Natural killer cell (primary cell): Measurements from ENCODE around the gene POU6F2. TPM values are rescaled to one million over a fixed set of nuclear protein-coding genes. Genes with fewer than 3 reads are reported as not detected.

Experiments used
- ATAC-seq, 3 donors: fragments of 150-1000 bp in 2 of 3; fragments of 200-7000 bp in 1 of 3; cut with Tn5 transposase; 1 replicate in 1 of 3; 2 replicates in 2 of 3; pipeline ENCODE4 v1.10.0; 2021; ENCODE audit warnings: mild to moderate bottlenecking in 2 of 3, moderate library complexity in 2 of 3
- DNase-seq, 2 donors: peaks; one replicate each; pipeline versions ENCODE4 v3.0.0 to v3.0.0-alpha.2; 2013 to 2021; ENCODE audit warnings: mixed read lengths in 1 of 2
- H3K27ac ChIP-seq: one replicate; pipeline ENCODE4 v1.5.1; 2013; ENCODE audit warnings: mild to moderate bottlenecking, low read length
- H3K27me3 ChIP-seq: one replicate; pipeline ENCODE4 v1.6.1; 2013; ENCODE audit warnings: low read length; ENCODE audit not compliant: control insufficient read depth, insufficient read depth
- H3K36me3 ChIP-seq: one replicate; pipeline ENCODE4 v1.6.1; 2013; ENCODE audit warnings: low read length; ENCODE audit not compliant: control insufficient read depth, insufficient read depth
- H3K4me1 ChIP-seq: one replicate; pipeline ENCODE4 v1.6.1; 2013; ENCODE audit warnings: low read length; ENCODE audit not compliant: control insufficient read depth, insufficient read depth
- H3K4me3 ChIP-seq: one replicate; pipeline ENCODE4 v1.5.1; 2013; ENCODE audit warnings: low read length
- H3K9me3 ChIP-seq: one replicate; pipeline ENCODE4 v1.6.1; 2013; ENCODE audit warnings: low read length; ENCODE audit not compliant: control insufficient read depth, insufficient read depth
- H3K27ac Mint-ChIP-seq, 2 donors: one replicate each; pipeline ENCODE4 v1.8.0; 2022; ENCODE audit warnings: mild to moderate bottlenecking in 2 of 2, mixed read lengths in 2 of 2, moderate library complexity in 1 of 2
- H3K27me3 Mint-ChIP-seq, 2 donors: one replicate each; pipeline ENCODE4 v1.8.0; 2022; ENCODE audit warnings: low read depth in 2 of 2, mixed read lengths in 2 of 2
- H3K36me3 Mint-ChIP-seq: one replicate; pipeline ENCODE4 v1.8.0; 2022; ENCODE audit warnings: mixed read lengths
- H3K4me1 Mint-ChIP-seq, 2 donors: one replicate each; pipeline ENCODE4 v1.8.0; 2022; ENCODE audit warnings: mixed read lengths in 2 of 2
- H3K4me3 Mint-ChIP-seq: one replicate; pipeline ENCODE4 v1.8.0; 2022; ENCODE audit warnings: mild to moderate bottlenecking, moderate library complexity, mixed read lengths
- H3K9me3 Mint-ChIP-seq, 2 donors: one replicate each; pipeline ENCODE4 v1.8.0; 2022; ENCODE audit warnings: mixed read lengths in 2 of 2
- CTCF ChIP-seq: fragments of 200-600 bp; IDR thresholded peaks from one replicate; pipeline ENCODE4 v1.8.0; 2022; ENCODE audit warnings: antibody characterized with exemption
- WGBS: methylation state at CpG from one replicate; pipeline ENCODE4 v1.1.7; 2013; ENCODE audit warnings: missing lambda C conversion rate; ENCODE audit not compliant: insufficient coverage; 5-methylcytosine and 5-hydroxymethylcytosine counted together
- intact Hi-C: fragments of 100-400 bp; cut with micrococcal nuclease; formaldehyde crosslinking; loops from one replicate; pipeline ENCODE4 v1.14.2; 2022
- total RNA-seq, 4 donors: library from RNA; stranded (reverse); fragments of 120-200 nt in 1 of 4; gene quantifications; one replicate each; pipeline versions ENCODE4 v1.2.3 to v1.2.4, GENCODE V29; 2013 to 2022

Gene POU6F2
- total RNA-seq, 3 donors from 2014 or later (not counting 1 experiment from before 2014, with no cell fraction given): 0.28 to 0.29 TPM; not detected in 1

DNA sequence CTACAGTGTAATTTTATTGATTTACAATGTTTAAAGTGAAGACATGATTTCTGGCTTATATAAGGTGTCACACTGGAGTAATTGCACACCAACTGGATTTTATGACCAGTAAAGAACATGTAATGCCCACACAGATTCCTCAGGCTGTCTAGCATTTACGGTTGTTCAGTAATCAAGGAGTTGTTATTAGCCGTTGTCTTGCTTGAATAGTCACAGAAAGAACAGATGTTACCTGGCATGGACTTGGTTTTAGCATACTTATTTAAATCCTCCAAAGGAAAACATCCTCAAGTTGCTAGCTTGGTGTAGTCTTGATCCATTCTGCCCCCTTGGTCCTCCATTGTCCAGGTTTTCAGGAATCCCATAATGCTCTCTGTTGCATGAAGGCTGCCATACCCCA is 65.8 kb downstream of the POU6F2 start:
- Mint-ChIP-seq H3K4me3 (no peak overlapping the region), H3K27me3 (no peaks in the 10 kb centered on the region), H3K27ac (no peak overlapping the region), H3K36me3 (no peaks in the 10 kb centered on the region), H3K4me1 (peaks cover 7 to 11% of the 10 kb centered on the region in 2 donors), H3K9me3 (no peaks in the 10 kb centered on the region)
- no peaks in the 10 kb centered on the region for H3K27me3 ChIP-seq
- ATAC-seq (no peak), DNase-seq (no peak)
- WGBS: 91% methylated on average over 2 of the region's 2 CpGs
- intact Hi-C loops: no loop called here
- no peaks in the 10 kb centered on the region for H3K36me3 ChIP-seq
- no peak overlapping the region for H3K27ac ChIP-seq
- no peaks in the 10 kb centered on the region for H3K9me3 ChIP-seq
- TF ChIP-seq CTCF: no peak
- H3K4me3 ChIP-seq: no peak overlapping the region
- no peaks in the 10 kb centered on the region for H3K4me1 ChIP-seq

GRCh38 chr7:39044489-39044888 is 66.8 kb downstream of the POU6F2 start:
- intact Hi-C loops: no loop called here
- Histone ChIP-seq H3K27me3 (no peaks in the 10 kb centered on the region), H3K36me3 (no peaks in the 10 kb centered on the region), H3K4me1 (no peaks in the 10 kb centered on the region), H3K27ac (no peak overlapping the region), H3K4me3 (no peak overlapping the region), H3K9me3 (no peaks in the 10 kb centered on the region)
- Mint-ChIP-seq H3K27ac (no peak overlapping the region), H3K4me3 (no peak overlapping the region), H3K36me3 (no peaks in the 10 kb centered on the region), H3K4me1 (peaks cover 7 to 11% of the 10 kb centered on the region in 2 donors), H3K27me3 (peaks cover 0 to 5% of the 10 kb centered on the region in 2 donors), H3K9me3 (no peaks in the 10 kb centered on the region)
- ATAC-seq (no peak), DNase-seq (no peak)
- TF ChIP-seq CTCF: no peak
- WGBS: 38% methylated on average over 4 of the region's 4 CpGs

DNA sequence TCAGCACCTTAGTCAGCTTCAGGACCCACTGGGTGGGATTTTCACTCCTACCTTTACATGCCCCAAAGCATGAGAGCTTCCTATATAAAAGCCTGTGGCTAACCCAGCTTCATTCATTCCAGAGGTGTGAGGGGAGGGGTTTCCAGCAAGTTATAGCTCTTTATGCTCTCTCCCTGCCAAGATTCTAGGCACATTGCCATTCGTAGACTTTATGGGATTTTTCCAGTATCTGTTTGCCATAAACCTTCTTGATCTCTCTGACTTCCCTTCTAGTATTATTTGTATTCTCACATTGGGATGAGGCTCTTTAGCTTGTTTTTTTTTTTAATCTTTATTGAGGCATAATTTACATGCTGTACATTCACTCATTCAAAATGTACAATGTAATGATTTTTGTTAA is 67.5 kb downstream of the POU6F2 start:
- Mint-ChIP-seq H3K27ac (no peak overlapping the region), H3K36me3 (no peaks in the 10 kb centered on the region), H3K9me3 (no peaks in the 10 kb centered on the region), H3K4me1 (peaks cover 7 to 11% of the 10 kb centered on the region in 2 donors), H3K27me3 (peaks cover under 1 to 5% of the 10 kb centered on the region in 2 donors), H3K4me3 (no peak overlapping the region)
- intact Hi-C loops: no loop called here
- 67% methylated on average over 1 of the region's 1 CpG for WGBS
- ATAC-seq: no peak
- no peaks in the 10 kb centered on the region for H3K9me3 ChIP-seq
- no peak overlapping the region for H3K4me3 ChIP-seq
- no peaks in the 10 kb centered on the region for H3K36me3 ChIP-seq
- H3K4me1 ChIP-seq: no peaks in the 10 kb centered on the region
- H3K27ac ChIP-seq: no peak overlapping the region
- TF ChIP-seq CTCF: no peak
- DNase-seq: no peak
- no peaks in the 10 kb centered on the region for H3K27me3 ChIP-seq

- no peaks in the 10 kb centered on the region for H3K9me3 ChIP-seq
- no peak for TF ChIP-seq CTCF
- ATAC-seq: no peak
- no peaks in the 10 kb centered on the region for H3K36me3 Mint-ChIP-seq
- no peaks in the 10 kb centered on the region for H3K36me3 ChIP-seq
- no peak overlapping the region for H3K27ac Mint-ChIP-seq
- H3K4me3 Mint-ChIP-seq: no peak overlapping the region
- no peaks in the 10 kb centered on the region for H3K27me3 ChIP-seq
- H3K4me3 ChIP-seq: no peak overlapping the region
- H3K27ac ChIP-seq: no peak overlapping the region
- H3K27me3 Mint-ChIP-seq: peaks cover 7 to 16% of the 10 kb centered on the region in 2 donors
- H3K9me3 Mint-ChIP-seq: peaks cover 0 to 2% of the 10 kb centered on the region in 2 donors
- intact Hi-C loops: no loop called here
- no peak for DNase-seq
- no CpG with 5 or more reads among the region's 1 CpG for WGBS
- no peaks in the 10 kb centered on the region for H3K4me1 ChIP-seq
- H3K4me1 Mint-ChIP-seq: no peaks in the 10 kb centered on the region
Measured at GRCh38 chr7:39051279-39051678, 73.6 kb downstream of the POU6F2 start.
